ENCODE results near the gene OTUD5. TPM values are rescaled to one million over a fixed set of nuclear protein-coding genes. Genes with fewer than 3 reads are reported as not detected.

OTUD5 gene
- total RNA-seq, 1 donor from 2014 or later: 64.5 TPM

DNA sequence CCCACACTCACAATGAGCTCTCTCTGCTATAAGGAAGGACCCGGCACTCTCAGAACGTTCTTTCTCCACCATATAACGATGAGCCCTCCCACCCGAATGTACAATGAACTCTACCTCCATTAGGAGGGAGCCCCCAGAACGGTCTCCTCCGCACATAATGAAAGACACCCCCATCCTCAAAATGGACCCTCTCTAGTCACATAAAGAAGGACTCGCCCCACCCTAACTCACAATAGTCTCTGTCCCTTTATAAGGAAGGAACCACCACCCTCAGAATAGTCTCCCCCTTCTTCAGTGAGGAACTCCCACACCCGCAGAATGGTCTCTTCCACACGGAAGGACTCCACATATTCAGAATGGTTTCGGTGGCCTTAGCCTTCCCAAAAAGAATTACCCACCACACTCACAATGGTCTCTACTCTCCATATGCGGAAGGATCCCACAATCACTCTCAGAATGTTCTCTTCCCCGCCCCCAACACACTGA is 46.4 kb downstream of the OTUD5 start:
- peak overlapping the region; percentile 99 for H3K27ac Mint-ChIP-seq
- DNase-seq (ENCODE audit: low spot score in 2 of 2, unreplicated experiment in 2 of 2): no peak
- H3K27me3 Mint-ChIP-seq (ENCODE audit: low read depth): no peaks in the 10 kb centered on the region
- peaks cover 15% of the 10 kb centered on the region for H3K4me1 Mint-ChIP-seq
- H3K9me3 Mint-ChIP-seq: peaks cover 3% of the 10 kb centered on the region
- H3K4me3 Mint-ChIP-seq: peak overlapping the region; percentile 82
- peaks cover 7% of the 10 kb centered on the region for H3K36me3 Mint-ChIP-seq
- TF ChIP-seq, protein P1, sequence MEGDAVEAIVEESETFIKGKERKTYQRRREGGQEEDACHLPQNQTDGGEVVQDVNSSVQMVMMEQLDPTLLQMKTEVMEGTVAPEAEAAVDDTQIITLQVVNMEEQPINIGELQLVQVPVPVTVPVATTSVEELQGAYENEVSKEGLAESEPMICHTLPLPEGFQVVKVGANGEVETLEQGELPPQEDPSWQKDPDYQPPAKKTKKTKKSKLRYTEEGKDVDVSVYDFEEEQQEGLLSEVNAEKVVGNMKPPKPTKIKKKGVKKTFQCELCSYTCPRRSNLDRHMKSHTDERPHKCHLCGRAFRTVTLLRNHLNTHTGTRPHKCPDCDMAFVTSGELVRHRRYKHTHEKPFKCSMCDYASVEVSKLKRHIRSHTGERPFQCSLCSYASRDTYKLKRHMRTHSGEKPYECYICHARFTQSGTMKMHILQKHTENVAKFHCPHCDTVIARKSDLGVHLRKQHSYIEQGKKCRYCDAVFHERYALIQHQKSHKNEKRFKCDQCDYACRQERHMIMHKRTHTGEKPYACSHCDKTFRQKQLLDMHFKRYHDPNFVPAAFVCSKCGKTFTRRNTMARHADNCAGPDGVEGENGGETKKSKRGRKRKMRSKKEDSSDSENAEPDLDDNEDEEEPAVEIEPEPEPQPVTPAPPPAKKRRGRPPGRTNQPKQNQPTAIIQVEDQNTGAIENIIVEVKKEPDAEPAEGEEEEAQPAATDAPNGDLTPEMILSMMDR (IDR thresholded peaks at IDR 0.05; ENCODE audit: unreplicated experiment): no peak

DNA sequence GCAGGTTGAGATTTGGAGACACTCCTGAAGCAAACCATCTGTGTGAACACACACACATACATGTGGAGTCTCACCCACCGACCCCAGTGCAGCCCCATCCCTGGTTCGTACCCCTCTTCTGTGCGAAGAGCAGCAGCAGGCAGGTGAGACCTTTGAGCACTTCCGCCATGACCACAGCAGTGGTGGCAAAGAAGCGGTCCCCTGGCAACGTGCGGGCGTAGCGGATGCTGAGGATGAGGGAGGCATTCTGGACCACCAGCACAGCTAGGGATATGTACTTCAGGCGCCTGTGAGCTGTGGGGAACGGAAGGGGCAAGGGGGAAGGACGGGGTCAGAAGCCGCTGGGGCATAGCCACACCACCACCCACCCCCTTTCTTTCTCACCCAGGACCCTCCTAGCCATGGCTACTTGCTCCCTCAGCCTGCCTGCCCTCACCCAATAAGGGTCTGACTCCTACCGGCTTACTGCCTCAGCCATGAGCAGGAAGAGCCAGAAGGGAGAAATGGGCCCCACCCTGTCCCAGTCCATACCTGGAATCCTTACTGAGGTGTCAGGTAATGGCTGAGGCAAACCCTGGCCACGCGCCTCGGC is 47.6 kb downstream of the OTUD5 start:
- Mint-ChIP-seq H3K27ac (no peak overlapping the region), H3K36me3 (peaks cover 9% of the 10 kb centered on the region), H3K4me1 (peaks cover 15% of the 10 kb centered on the region), H3K27me3 (ENCODE audit: low read depth) (no peaks in the 10 kb centered on the region), H3K9me3 (peaks cover 3% of the 10 kb centered on the region), H3K4me3 (peak overlapping the region; percentile 82)
- no peak for DNase-seq (ENCODE audit: low spot score in 2 of 2, unreplicated experiment in 2 of 2)
- TF ChIP-seq, protein P1 (IDR thresholded peaks at IDR 0.05; ENCODE audit: unreplicated experiment): no peak

DNA sequence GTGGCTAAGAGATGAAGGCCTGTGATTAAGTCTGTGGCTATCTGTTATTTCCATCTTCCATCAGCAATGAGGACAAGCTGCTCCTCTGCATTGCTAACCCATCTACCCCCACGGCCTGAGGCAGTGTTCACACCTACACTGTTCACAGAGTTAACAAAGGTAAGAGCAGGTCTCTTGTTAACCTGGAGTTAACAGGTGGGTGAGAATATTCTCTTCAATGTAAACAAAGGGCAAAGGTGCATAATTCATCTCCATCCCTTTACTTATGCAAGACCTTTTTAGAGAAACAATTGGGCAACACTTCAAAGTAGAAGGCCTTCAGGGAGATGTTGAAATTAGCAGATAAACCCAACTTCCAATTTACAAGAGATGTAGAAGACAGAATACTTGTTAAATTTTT is 48.8 kb downstream of the OTUD5 start:
- H3K4me1 Mint-ChIP-seq: peaks cover 15% of the 10 kb centered on the region
- H3K9me3 Mint-ChIP-seq: peaks cover 3% of the 10 kb centered on the region
- TF ChIP-seq, protein P1 (IDR thresholded peaks at IDR 0.05; ENCODE audit: unreplicated experiment): no peak
- H3K27me3 Mint-ChIP-seq (ENCODE audit: low read depth): no peaks in the 10 kb centered on the region
- H3K4me3 Mint-ChIP-seq: no peak overlapping the region
- peaks cover 10% of the 10 kb centered on the region for H3K36me3 Mint-ChIP-seq
- DNase-seq (ENCODE audit: low spot score in 2 of 2, unreplicated experiment in 2 of 2): no peak
- H3K27ac Mint-ChIP-seq: no peak overlapping the region

DNA sequence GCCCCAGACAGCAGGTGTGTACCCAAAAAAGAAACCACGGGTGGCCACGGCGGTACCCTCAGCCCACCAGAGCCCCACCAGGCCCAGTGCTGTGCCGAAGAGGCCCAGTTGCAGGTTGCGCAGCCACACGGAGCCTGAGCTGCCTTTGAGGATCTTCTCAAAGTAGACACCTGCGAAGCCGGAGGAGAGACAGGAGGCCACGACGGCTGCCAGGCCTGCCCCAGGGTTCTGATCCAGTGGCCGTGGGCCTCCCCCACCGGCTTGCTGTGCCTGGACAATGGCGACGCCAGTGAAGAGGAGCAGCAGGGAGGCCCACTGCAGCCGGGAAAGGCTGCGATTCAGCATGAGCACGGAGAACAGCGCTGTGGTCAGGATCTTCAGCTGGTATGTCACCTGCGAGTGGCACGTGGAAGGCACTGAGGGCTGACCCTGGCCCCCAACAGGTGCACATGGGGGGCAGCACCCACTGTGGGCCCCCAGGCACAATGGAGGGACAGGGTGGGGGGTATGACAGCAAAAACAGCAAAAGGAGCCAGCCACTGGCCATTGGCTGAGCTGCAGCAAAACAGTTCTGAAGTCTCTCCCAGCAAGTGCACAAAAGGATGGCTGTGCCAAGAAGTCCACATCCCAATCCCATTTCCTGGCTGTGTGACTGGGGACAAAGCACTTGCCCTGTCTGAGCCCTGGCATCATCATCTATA is 52.2 kb downstream of the OTUD5 start:
- DNase-seq (ENCODE audit: low spot score in 2 of 2, unreplicated experiment in 2 of 2): no peak
- Mint-ChIP-seq H3K4me3 (no peak overlapping the region), H3K4me1 (peaks cover 1% of the 10 kb centered on the region), H3K27ac (no peak overlapping the region), H3K27me3 (ENCODE audit: low read depth) (no peaks in the 10 kb centered on the region), H3K36me3 (peaks cover 19% of the 10 kb centered on the region), H3K9me3 (peaks cover 3% of the 10 kb centered on the region)
- TF ChIP-seq, protein P1 (IDR thresholded peaks at IDR 0.05; ENCODE audit: unreplicated experiment): no peak

DNA sequence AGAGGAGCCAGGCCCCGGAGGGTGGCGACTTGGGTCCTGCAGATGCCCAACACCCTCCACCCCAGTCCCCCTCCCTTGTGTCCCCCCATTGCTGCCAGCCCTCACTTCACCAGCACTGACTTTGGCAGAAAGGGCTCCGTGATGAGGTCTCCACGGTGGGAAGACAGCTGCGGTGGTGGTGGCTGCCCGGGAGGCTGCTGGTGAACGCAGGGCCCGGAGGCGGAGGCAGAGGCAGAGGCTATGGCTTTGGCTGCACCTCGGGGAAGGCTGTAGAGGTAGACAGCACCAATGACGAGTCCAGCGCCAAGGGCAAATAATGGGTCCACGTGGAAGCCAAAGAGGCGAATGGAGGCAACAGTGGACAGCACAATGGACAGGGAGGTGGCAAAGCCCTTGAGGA is 52.8 kb downstream of the OTUD5 start:
- H3K36me3 Mint-ChIP-seq: peaks cover 19% of the 10 kb centered on the region
- no peak overlapping the region for H3K4me3 Mint-ChIP-seq
- no peaks in the 10 kb centered on the region for H3K4me1 Mint-ChIP-seq
- no peaks in the 10 kb centered on the region for H3K27me3 Mint-ChIP-seq (ENCODE audit: low read depth)
- no peak overlapping the region for H3K27ac Mint-ChIP-seq
- H3K9me3 Mint-ChIP-seq: peaks cover 3% of the 10 kb centered on the region
- DNase-seq (ENCODE audit: low spot score in 2 of 2, unreplicated experiment in 2 of 2): no peak
- TF ChIP-seq, protein P1 (IDR thresholded peaks at IDR 0.05; ENCODE audit: unreplicated experiment): no peak

Data from mesothelial cell of epicardium (in vitro differentiated cells).